HepG2 (cell line): ENCODE results near the gene ZNF391. TPM values are rescaled to one million over a fixed set of nuclear protein-coding genes. Genes with fewer than 3 reads are reported as not detected.

Experiments
- ATAC-seq: fragments of 200-7000 bp; cut with Tn5 transposase; 3 replicates; pipeline ENCODE4 v1.9.1; 2020; ENCODE audit warnings: mild to moderate bottlenecking, moderate library complexity
- BruUV-seq: library from RNA; stranded (reverse); fragments of 400-500 nt; replicated peaks from 2 replicates; lab custom pipeline; 2021; lab: Mats Ljungman, UMichigan
- CTCF ChIA-PET: fragments of 300-600 bp; formaldehyde crosslinking; extraction: SDS; loops from one replicate; lab custom pipeline; 2021; ENCODE audit warnings: low total read pairs, inconsistent platforms, low intra/inter-chr PET ratio; lab: Yijun Ruan, JAX
- POLR2A ChIA-PET: fragments of 350-600 bp; sonication (Branson Sonifier 250); formaldehyde crosslinking; loops from one replicate; lab custom pipeline; 2020; ENCODE audit warnings: antibody characterized with exemption, inconsistent platforms; lab: Yijun Ruan, JAX
- DNase-seq: peaks from one replicate; pipeline ENCODE4 v3.0.0-alpha.2; 2015; ENCODE audit warnings: low spot score
- FAIRE-seq: peaks from 3 replicates; lab custom pipeline; 2011; peaks lifted over from hg19 to GRCh38; lab: Jason Lieb, UNC
- H2AFZ ChIP-seq: one replicate; pipeline ENCODE4 v1.6.1; 2011; ENCODE audit warnings: low read length, inconsistent platforms
- H3K27ac ChIP-seq: fragments of 300-600 bp; 3 replicates; pipeline ENCODE4 v1.8.0; 2011; ENCODE audit warnings: mixed run types, mild to moderate bottlenecking, mixed read lengths, low read length, inconsistent platforms; ENCODE audit not compliant: insufficient read depth; ENCODE audit errors: extremely low read length
- H3K27me3 ChIP-seq, 2 experiments: fragments of 200-600 bp in 1 of 2; 2 replicates in 1 of 2; 3 replicates in 1 of 2; pipeline versions ENCODE4 v1.6.0 to v1.8.0; 2011; ENCODE audit warnings: low read length in 2 of 2, mild to moderate bottlenecking in 2 of 2, moderate library complexity in 2 of 2, inconsistent platforms in 1 of 2; ENCODE audit not compliant: insufficient read depth in 2 of 2, control insufficient read depth in 1 of 2
- H3K36me3 ChIP-seq, 2 experiments: fragments of 200-600 bp in 1 of 2; replicated peaks in 1 of 2; 2 replicates in 1 of 2; 3 replicates in 1 of 2; pipeline versions ENCODE4 v1.5.1 to v1.8.0; 2011; ENCODE audit warnings: low read length in 2 of 2, inconsistent platforms in 1 of 2; ENCODE audit not compliant: insufficient read depth in 2 of 2, control insufficient read depth in 1 of 2
- H3K4me1 ChIP-seq: 2 replicates; pipeline ENCODE4 v1.5.1; 2012; ENCODE audit warnings: low read length, inconsistent platforms; ENCODE audit not compliant: insufficient read depth
- H3K4me2 ChIP-seq: 2 replicates; pipeline ENCODE4 v1.6.0; 2011; ENCODE audit warnings: low read depth, low read length, inconsistent platforms
- H3K4me3 ChIP-seq, 3 experiments: fragments of 200-600 bp in 1 of 3; sonication (generic), shearing (Covaris generic) in 1 of 3; replicated peaks in 1 of 3; 2 replicates each; pipeline ENCODE4 v1.5.1; 2011 to 2016; ENCODE audit warnings: low read length in 3 of 3, inconsistent platforms in 2 of 3, low read depth in 2 of 3, mild to moderate bottlenecking in 2 of 3, control low read depth in 1 of 3, mixed read lengths in 1 of 3; ENCODE audit not compliant: insufficient read depth in 1 of 3
- H3K79me2 ChIP-seq: one replicate; pipeline ENCODE4 v1.6.1; 2011; ENCODE audit warnings: low read length, inconsistent platforms; ENCODE audit not compliant: insufficient read depth
- H3K9ac ChIP-seq: 2 replicates; pipeline ENCODE4 v1.6.0; 2011; ENCODE audit warnings: mild to moderate bottlenecking, low read depth, low read length, inconsistent platforms; ENCODE audit not compliant: insufficient read depth
- H3K9me3 ChIP-seq: 2 replicates; pipeline ENCODE4 v1.5.1; 2012; ENCODE audit warnings: mild to moderate bottlenecking, low read length
- H4K20me1 ChIP-seq: 2 replicates; pipeline ENCODE4 v1.6.0; 2011; ENCODE audit warnings: inconsistent platforms, mild to moderate bottlenecking, low read length, moderate library complexity; ENCODE audit not compliant: insufficient read depth
- ARID5B ChIP-seq: IDR thresholded peaks from 2 replicates; pipeline ENCODE4 v1.4.0; 2020; ENCODE audit warnings: mild to moderate bottlenecking, missing genetic modification reagents
- EED ChIP-seq: sonication (generic); formaldehyde crosslinking; IDR thresholded peaks from 2 replicates; pipeline ENCODE4 v1.5.0; 2020; ENCODE audit warnings: mild to moderate bottlenecking, missing genetic modification reagents
- NFAT5 ChIP-seq: sonication (generic); formaldehyde crosslinking; IDR thresholded peaks from 2 replicates; pipeline ENCODE4 v1.4.0; 2020; ENCODE audit warnings: missing genetic modification reagents
- PRDM4 ChIP-seq: sonication (generic); formaldehyde crosslinking; IDR thresholded peaks from 2 replicates; pipeline ENCODE4 v1.9.0; 2021; ENCODE audit warnings: missing genetic modification reagents, borderline replicate concordance
- ZC3H4 ChIP-seq: sonication (generic); formaldehyde crosslinking; IDR thresholded peaks from 2 replicates; pipeline ENCODE4 v1.4.0; 2020; ENCODE audit warnings: missing genetic modification reagents, borderline replicate concordance
- ZIK1 ChIP-seq: sonication (generic); formaldehyde crosslinking; IDR thresholded peaks from 2 replicates; pipeline ENCODE4 v1.5.0; 2020; ENCODE audit warnings: mild to moderate bottlenecking, low read depth, missing genetic modification reagents, borderline replicate concordance
- ZNF256 ChIP-seq: sonication (generic); formaldehyde crosslinking; conservative IDR thresholded peaks from 2 replicates; pipeline ENCODE4 v1.4.0; 2020; ENCODE audit warnings: missing genetic modification reagents
- ZNF770 ChIP-seq: sonication (generic); formaldehyde crosslinking; IDR thresholded peaks from 2 replicates; pipeline ENCODE4 v1.5.0; 2020; ENCODE audit warnings: mild to moderate bottlenecking, missing genetic modification reagents
- ZSCAN31 ChIP-seq: sonication (generic); formaldehyde crosslinking; IDR thresholded peaks from 2 replicates; pipeline ENCODE4 v1.5.0; 2020; ENCODE audit warnings: low read depth, mild to moderate bottlenecking, missing genetic modification reagents
- WGBS: methylation state at CpG from one replicate; pipeline ENCODE4 v1.1.6; 2017; ENCODE audit warnings: low lambda C conversion rate; 5-methylcytosine and 5-hydroxymethylcytosine counted together
- in situ Hi-C: cut with HindIII; loops from 2 replicates; pipeline ENCODE4 v1.10.0; 2017; ENCODE audit warnings: low pct_unique_long_range_greater_than_20kb; ENCODE audit not compliant: extremely low pct_ligation_motif_present
- intact Hi-C: fragments of 100-400 bp; cut with micrococcal nuclease; formaldehyde crosslinking; loops from one replicate; pipeline ENCODE4 v1.10.0; 2022; ENCODE audit not compliant: unreplicated experiment
- polyA plus RNA-seq, 8 experiments: library from polyadenylated mRNA; depleted of rRNA in 3 of 8; stranded (reverse) in 7 of 8; unstranded in 1 of 8; fragments of >200 nt; fragmentation: Illumina TruSeq in 4 of 8; extraction: Trizol in 4 of 8; gene quantifications; 2 replicates each; pipeline versions ENCODE4 v1.2.1 to v1.2.3, GENCODE V29; 2011 to 2016; ENCODE audit warnings: low read depth in 4 of 8, missing spikeins in 1 of 8, mixed read lengths in 1 of 8; ENCODE audit not compliant: insufficient read depth in 1 of 8
- total RNA-seq, 5 experiments: library from RNA; depleted of rRNA; stranded (reverse); fragments of >200 nt; fragmentation: Illumina TruSeq; extraction: Trizol; gene quantifications; 2 replicates each; pipeline ENCODE4 v1.2.3, GENCODE V29; 2016; ENCODE audit warnings: low read depth in 1 of 5

Gene ZNF391
- total and polyA plus RNA-seq, 2 of the 13 experiments (the other 11 are each of a cell fraction or from before 2014, with no cell fraction given) = 0.78 to 1.7 TPM

GRCh38 chr6:27368202-27368601 is 20.4 kb upstream of the ZNF391 start (continued):
- TF ChIP-seq PRDM4 (no peak), NFAT5 (no peak)

GRCh38 chr6:27370391-27370790 is 18.2 kb upstream of the ZNF391 start:
- in situ Hi-C loops (no loop called here), intact Hi-C loops (no loop called here)
- no TSS peak for BruUV-seq
- POLR2A ChIA-PET = no interaction called here
- Histone ChIP-seq H3K4me1 (peaks cover 11% of the 10 kb centered on the region; the same call in 1 of the 2 replicates), H4K20me1 (no peaks in the 10 kb centered on the region), H2AFZ (no peak overlapping the region), H3K27me3 (peaks cover 0 to 8% of the 10 kb centered on the region in 2 experiments), H3K36me3 (no peaks in the 10 kb centered on the region), H3K4me3 (no peak overlapping the region), H3K9me3 (no peaks in the 10 kb centered on the region), H3K79me2 (no peaks in the 10 kb centered on the region), H3K4me2 (no peak overlapping the region), H3K9ac (no peak overlapping the region), H3K27ac (no peak overlapping the region)
- CTCF ChIA-PET = no interaction called here
- ATAC-seq (no peak), FAIRE-seq (no peak), DNase-seq (no peak)
- WGBS = 26% methylated on average over 4 of the region's 4 CpGs
- TF ChIP-seq ZNF256 (CRISPR knock-in tag) (no peak), ZSCAN31 (no peak), ZIK1 (CRISPR knock-in tag) (no peak), ZC3H4 (no peak), ZNF770 (no peak), ARID5B (CRISPR knock-in tag) (no peak), EED (CRISPR knock-in tag) (no peak)
